Stimulated activated CD8-positive, alpha-beta memory T cell treated with anti-CD3 and anti-CD28 coated beads, Interleukin-7, amount 100 ng/mL, for 1 hour (primary cell): ENCODE results near the gene KDM5A.
"Not testable (repeated sequence)": the region's sequence is repeated elsewhere in the genome, so short reads cannot be mapped to it uniquely, and the experiment has no call there.

Experiments used
- DNase-seq, 2 donors: peaks; one replicate each; pipeline ENCODE4 v3.0.0-alpha.2; 2020; ENCODE audit warnings: low read depth in 2 of 2

KDM5A gene

DNA sequence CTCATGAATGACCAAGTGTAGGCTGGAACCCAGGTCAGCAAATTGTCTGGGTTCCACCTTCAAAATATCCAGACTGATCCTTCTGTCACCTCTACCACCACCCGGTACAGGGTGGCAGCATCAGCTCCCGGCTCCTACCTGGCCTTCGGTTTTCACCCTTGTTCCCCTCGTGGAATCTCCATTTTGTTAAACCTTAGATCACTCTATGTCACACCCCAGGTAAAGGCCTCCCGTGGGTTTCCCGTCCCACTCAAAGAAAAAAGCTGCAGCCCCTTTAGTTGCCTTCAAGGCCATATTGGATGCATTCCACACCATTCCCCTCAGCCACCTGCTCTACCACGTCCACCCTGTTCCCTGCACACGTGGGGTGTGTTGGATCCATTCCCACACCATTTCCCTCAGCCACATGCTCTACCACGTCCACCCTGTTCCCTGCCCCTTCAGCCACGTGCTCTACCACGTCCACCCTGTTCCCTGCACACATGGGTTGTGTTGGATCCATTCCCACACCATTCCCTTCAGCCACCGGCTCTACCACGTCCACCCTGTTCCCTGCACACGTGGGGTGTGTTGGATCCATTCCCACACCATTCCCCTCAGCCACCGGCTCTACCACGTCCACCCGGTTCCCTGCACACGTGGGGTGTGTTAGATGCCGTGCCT lies 150.3 kb downstream of the KDM5A start:
- no peak for DNase-seq

DNA sequence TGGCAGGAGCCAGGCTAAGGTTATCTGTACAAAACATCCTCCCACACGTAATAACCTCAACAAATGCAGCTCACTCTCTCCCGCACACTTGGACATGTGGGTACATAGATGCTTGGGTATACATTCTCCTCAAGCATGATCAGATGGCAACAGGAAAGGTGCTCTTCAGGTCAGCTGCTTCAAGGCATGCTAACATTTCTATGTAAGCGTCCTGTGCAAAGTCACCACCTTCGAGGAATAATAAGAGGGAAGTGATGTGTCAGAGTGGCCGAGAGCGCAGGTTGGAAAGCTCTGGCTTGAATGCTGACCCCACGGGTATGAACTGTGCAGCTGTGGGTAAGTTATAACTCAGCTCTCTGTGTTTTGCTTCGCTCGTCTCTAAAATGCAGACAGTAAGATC lies 151.0 kb downstream of the KDM5A start:
- no peak for DNase-seq

DNA sequence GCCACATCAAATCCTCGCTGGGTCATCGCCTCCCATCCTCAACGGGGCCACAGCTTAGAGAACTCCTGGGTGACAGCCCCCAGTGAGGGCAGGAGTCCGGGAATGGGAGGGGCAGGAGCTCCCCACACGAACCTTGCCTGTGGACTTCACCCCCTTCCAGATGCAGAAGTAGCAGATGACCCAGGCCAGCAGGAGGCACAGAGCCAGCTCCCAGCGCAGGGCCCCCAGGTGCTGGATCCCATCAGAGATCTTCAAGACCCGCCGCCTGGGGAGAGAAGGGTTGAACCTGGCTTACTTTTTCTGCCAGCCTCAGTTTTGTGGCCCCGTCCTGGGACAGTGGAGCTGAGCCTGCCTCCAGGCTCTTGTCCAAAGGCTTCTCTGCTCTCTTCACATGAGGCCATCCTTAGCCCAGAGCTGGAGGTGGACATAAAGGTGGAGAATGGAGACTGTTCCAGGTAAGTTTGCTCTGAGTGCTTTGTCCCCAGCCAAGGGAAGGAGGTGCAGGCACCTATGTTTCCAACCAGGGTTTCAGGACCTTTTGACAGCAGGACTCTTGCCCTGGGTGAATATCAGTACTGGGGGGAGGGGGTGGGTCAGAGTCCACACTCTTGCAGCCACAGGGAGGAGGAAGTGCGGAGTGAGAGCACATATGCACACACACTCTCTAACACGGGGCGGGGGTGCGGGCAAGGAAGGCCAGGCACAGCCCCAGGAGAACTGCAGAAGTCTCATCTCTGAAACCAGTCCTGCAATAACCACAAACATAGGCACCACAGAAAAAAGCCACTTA lies 151.9 kb downstream of the KDM5A start:
- DNase-seq: no peak

DNA sequence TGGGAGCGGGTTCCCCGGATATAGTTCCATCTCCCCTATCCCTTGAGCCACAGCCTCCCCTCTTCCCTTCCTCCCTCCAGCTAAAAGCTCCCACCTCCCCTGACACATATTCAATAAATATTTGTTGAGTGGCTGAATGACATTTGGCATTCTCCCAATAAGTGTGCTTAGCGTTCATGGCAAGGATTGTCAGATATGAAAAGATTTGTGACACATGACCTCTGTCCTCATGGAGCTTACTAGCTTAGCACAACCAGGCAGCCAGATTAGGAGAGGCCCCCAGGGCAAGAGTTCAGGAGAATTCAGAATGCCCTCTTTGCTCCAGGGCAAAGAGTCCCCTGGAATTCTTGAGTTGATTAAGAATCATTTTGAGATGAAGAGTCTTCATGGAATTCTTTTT lies 152.7 kb downstream of the KDM5A start:
- no peak for DNase-seq

DNA sequence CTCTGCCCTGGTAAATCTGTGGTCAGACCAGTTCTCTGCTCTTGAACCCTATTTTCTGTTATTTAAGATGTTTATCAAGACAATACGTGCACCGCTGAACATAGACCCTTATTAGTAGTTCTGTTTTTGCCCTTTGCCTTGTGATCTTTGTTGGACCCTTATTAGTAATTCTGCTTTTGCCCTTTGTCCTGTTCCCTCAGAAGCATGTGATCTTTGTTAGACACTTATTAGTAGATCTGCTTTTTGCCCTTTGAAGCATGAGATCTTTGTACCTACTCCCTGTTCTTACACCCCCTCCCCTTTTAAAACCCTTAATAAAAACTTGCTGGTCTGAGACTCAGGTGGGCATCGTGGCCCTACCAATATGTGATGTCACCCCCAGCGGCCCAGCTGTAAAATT lies 153.2 kb downstream of the KDM5A start:
- DNase-seq: not testable (repeated sequence)

DNA sequence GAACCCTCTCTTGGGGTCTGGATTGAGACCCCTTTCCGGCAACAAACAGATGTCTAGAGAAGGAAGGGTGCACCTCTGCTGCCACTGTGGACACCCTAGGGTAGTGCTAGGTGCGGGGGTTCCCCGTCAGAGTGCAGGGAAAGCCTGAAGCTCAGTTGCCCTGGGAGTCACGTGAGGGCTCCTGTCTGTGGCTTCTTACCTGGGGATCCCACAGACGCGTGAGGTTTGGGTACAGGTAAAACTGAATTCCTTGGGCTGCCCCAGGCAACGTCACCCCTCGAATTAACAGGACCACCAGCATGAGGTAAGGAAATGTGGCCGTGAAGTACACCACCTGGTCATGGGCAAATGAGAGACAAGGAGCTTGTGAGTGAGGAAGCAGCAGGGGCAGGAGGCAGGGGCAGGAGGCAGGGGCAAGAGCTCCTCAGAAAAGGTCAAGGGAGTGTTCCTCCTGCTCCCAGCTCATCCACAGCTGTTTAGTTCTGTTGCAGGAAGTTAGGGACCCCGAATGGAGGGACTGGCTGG lies 154.2 kb downstream of the KDM5A start:
- DNase-seq: no peak

DNA sequence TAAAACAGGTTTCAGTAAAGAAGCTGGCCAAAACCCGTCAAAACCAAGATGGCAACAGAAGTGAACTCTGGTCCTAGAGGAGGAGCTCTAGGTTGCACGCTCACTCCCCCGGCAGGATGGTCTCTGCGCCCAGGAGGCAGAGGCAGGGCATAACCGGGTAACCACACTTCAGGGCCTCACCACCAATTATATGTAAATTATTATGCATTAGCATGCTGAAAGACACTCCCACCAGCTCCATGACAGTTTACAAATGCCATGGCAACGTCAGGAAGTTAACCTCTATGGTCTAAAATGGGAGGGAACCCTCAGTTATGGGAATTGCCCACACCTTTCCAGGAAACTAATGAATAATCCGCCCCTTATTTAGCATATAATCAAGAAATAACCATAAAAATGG lies 155.1 kb downstream of the KDM5A start:
- DNase-seq: no peak

DNA sequence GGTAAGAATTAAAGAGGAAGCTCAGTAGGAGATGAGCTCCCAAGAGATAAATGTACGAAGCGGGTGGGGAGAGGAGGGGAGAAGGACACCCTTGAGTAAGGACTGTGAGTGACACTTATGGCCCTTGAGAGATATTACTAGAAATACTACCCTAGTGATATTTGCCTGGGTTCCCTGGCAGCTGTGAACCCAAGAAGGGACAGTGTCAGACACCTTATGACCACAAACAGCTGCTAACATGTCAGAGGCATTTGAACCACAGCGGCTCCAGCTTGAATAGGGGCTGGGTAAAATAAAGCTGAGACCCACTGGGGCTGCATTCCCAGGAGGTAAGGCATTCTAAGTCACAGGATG lies 155.5 kb downstream of the KDM5A start:
- no peak for DNase-seq

DNA sequence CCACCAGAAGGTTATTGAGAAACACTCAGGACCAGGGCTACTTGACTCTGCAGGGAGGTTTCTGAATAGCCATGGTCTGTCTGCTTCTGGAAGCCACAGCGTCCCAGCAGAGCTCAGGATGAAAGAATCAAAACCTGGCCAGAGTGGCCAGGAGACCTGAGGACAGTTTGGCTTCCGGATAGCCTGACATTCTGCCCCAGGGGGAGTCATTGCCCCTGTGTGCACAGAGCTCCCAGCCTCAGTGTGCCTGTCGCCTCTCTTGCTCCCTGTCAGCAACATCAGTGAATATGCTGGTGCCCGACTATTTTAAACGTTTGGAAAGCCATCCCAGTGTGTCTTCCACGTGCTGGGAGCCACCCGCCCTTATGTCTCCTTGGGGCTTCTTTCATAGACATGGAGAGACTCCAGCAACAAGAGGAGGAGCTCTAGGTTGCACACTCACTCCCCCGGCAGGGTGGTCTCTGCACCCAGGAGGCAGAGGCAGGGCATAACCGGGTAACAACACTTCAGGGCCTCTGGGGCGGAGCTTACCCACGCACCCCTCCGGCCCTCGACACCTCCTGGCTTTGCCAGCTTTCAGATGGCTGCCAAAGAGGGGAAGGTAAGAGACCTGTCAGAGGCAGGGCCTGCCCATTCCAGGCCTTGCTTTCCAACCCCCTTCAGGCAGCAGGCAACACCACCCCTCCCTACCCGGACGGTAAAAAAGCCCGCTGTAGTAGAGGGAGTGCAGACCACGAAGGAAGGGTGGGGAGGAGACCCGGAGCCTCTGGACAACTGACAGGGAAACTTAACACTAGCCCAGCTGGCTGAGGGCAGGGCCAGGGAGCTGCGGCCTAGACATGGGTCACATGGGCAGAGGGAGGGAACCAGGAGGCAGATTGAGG lies 156.1 kb downstream of the KDM5A start:
- no peak for DNase-seq

DNA sequence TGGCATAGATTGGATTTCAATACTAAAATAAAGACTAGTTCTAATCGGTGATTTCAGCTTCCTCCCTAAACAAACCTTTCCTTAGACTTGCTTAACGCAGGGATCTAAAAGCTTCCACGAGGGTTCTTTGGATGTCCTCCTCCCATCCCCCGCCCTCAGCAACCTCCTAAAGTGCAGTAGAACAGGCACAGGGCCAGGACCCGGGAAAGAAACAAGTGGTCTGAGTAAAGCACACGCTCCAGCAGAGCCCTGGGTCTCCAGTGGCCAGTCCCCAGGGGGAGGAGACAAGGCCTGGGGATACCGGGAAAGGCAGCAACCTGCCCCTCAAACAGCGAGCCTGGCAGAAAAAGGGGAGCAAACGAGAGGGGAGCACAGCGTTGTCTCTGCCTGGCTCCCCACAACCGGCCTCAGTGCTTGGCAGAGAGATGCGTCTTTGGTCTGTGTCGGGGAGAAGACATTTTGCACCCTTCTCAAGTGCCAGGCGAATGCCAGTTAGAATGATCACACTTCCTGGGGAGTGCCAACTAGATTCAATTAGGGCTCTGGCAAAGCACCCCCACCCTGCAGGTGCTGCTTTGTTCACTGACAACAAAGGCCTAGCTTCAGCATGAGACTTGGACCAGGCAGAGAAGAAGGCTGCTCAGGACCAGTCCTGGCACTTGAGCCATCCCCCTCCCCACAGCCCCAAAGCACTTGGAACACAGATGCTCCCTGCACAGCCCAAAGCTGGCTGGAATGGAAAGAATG lies 158.0 kb downstream of the KDM5A start:
- DNase-seq: no peak
